ENCODE measurements around the gene MSGN1.

- no peak for TF ChIP-seq POLR2A (IDR thresholded peaks at IDR 0.05; ENCODE audit: low read length)
- TF ChIP-seq GATA1 (IDR thresholded peaks at IDR 0.05; ENCODE audit: low read depth, low read length): no peak
These were observed 15.4 kb upstream of the MSGN1 start for GRCh38 chr2:17800693-17801458.

All from erythroblast (primary cell).